DMS153 treated with DMSO at 0.1 percent for 48 hours (cell line): ENCODE results near the gene TSFM.

ENCODE experiments used
- DNase-seq: peaks from one replicate; lab custom pipeline; 2025; ENCODE audit not compliant: unreplicated experiment; lab: John Stamatoyannopoulos, UW

Gene TSFM

DNA sequence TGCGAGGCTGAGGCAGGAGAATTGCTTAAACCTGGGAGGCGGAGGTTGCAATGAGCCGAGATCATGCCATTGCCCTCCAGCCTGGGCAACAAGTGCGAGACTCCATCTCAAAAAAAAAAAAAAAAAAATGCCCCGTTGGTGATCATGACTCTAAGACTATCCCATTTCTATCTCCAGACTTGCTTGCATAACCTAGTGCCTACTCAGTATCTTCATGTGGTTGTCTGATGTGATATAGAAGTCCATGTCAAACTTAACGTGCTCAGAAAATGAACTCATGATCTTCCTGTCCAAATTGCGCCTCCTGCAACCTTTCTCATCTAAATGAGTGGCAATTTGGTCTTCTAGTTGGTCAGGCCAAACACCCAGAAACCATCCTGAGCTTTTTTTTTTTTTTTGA, 4.7 kb upstream of the TSFM start:
- no peak for DNase-seq

DNA sequence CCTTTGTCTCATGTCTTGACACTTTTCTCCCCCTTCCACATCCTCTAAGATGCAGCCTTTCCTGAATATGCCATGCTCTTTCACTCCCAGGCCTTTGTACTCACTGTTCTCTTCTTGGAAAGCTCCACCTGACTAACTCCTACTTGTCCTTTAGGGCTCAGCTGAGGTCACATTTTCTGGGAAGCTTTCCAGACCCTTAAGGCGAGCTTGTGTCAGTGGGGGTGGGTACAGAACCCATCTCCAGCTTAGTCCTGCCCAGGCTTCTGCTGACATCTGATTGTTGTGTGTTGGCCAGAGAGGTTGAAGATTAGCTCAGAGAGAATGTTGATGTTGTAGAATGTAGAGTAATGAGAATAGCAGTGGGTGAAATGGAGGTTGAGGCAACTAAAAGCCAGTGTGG, 2.9 kb upstream of the TSFM start:
- DNase-seq = no peak

DNA sequence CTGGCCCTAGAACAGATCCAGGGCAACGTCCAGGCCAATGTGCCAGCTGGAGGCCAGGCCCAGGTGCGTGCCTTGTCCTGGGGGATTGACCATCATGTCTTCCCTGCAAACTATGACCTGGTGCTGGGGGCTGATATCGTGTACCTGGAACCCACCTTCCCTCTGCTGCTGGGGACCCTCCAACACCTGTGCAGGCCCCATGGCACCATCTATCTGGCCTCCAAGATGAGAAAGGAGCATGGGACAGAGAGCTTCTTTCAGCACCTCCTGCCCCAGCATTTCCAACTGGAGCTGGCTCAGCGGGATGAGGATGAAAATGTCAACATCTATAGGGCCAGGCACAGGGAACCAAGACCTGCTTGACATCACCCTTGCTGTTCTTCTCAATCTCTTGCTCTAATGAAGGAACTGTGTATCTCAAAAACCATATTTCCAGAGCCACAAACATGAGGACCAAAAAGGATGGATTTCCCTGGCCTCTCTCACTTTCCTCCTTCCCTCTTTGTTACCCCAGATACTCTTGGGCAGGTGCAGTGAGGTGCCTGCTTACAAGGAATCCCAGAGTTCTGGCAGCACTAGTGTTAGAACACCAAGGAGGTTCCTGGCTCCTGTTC, 2.2 kb upstream of the TSFM start:
- DNase-seq = no peak

DNA sequence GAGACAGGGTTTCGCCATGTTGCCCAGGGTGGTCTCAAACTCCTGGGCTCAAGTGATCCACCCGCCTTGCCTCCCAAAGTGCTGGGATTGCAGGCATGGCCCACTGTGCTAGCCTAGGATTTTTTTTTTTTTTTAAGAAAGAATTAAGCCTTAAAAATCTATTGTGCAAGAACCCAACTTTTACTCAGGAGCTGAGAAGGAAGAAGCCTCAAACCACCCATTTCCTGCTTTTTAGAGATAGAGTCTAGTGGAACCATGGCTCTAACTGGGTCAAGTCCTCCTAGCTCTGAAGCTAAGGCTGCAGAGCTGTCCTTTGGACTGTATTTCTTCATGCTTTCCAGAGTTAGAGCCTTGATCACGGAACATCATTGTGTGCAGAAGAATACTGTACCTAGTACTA, 1.3 kb upstream of the TSFM start:
- no peak for DNase-seq

DNA sequence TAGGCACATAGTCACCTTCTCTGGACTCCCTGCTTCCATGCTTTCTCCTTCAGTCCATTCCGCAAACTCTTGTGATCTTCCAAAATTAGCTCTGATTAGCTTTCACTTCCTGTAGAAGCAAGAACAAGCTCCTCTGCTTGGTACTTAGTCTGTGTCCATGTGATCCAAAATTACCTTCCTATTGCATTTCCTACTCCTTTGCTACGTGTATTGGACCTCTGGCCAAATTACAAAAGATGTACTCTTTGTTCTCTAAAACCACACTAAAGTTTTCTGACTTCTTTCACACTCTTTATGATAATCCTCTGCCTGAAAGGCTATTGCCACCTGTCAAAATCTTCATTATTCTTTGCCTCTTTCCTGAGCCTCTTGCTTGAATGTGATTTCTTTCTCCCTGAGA, 786 bp upstream of the TSFM start:
- DNase-seq = no peak

GRCh38 chr12:57782243-57782607, 362 bp upstream of the TSFM start:
- DNase-seq = no peak

DNA sequence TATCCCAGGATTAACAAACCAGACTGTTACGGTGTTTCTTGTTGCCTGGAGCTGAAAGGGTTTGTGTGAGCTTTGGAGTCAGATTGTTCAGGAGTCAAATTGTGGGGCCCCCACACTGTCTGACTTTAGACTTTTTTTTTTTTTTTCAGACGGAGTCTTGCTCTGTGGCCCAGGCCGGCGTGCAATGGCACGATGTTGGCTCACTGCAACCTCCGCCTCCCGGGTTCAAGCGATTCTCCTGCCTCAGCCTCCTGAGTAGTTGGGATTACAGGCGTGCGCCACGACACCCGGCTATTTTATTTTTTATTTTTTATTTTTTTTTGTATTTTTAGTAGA, 847 bp downstream of the TSFM start:
- no peak for DNase-seq

DNA sequence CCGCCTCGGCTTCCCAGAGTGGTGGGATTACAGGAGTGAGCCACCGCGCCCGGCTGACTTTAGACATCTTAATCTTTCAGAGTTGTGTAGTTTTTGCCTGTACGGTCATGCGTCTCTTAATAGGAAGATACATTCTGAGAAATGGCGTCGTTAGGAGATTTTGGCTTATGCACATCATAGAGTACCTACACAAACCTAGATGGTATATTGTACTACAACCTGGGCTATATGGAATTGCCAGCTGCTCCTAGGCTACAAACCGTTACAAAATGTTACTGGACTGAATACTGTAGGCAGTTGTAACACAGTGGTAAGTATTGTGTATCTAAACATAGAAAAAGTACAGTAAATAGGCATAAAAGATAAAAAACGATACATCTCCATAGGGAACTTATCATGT, 1.3 kb downstream of the TSFM start:
- no peak for DNase-seq

DNA sequence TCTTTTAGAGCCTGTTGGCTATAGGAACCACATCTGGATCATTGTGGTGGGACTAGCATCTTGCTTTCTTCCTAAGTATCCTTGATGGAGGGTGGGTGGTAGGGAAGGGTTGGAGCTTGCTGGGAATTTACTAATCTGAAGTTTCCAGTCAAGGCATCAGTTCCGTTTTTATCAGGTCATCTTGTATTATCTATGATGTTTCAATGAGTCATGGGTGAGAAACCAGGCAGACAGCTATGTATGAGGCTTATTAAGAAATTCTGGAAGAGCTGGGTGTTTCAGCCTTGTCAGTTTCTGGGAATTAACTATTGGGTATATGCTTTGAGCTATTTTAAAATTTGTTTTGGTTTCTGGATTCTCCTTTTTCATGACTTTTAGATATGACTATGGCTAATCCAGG, 11.3 kb downstream of the TSFM start:
- DNase-seq = no peak

DNA sequence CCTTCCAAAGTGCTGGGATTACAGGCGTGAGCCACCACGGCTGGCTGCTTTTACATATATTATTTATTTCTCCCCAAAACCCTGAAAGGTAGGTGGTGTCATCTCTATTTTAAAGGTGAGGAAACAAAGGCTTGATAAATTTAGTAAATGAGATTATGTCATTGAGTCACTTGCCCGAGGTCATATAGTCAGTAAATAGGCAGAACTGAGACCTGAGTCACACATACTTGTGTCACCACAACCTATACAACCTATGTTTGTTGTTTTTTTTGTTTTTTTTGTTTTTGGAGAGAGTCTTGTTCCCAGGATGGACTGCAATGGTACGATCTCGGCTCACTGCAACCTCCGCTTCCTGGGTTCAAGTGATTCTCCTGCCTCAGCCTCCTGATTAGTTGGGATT, 12.8 kb downstream of the TSFM start:
- no peak for DNase-seq

DNA sequence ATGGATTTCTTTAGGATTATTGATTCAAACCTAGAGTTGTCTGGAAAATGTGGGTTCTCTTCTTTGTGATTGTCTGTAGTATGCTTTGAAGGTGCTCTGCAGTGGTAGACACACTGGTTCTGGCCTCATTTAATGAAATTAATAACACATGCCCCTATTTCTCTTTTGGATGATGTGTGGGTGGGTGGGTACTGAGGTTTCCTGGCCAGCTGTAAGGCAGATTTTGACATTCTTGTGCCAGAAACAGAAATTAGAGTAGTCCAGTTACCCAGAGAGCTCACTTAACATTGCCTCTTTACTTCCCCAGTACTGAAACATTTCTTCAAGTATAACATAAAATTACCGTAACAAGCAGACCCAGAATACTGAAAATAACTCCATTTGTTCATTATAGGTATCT, 14.4 kb downstream of the TSFM start:
- no peak for DNase-seq

DNA sequence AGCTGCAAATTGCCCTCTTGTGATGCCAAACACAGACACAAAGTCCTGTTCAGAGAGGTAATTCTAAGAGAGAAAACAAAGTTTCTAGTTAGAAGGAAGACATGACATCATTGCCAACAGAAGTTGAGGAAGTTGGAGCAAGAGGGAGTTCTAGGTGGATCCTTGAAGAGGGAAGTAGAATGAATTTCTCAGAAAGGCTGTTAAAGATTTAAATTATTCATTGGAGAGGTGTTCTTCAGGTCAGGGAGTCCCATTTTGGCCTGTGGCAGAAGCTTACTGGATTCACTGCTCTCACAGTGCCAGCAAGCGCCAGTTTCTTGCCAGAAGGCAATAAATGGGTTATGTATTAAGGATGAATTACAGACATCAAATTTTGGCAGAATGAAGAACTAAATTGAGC, 15.3 kb downstream of the TSFM start:
- DNase-seq = no peak

DNA sequence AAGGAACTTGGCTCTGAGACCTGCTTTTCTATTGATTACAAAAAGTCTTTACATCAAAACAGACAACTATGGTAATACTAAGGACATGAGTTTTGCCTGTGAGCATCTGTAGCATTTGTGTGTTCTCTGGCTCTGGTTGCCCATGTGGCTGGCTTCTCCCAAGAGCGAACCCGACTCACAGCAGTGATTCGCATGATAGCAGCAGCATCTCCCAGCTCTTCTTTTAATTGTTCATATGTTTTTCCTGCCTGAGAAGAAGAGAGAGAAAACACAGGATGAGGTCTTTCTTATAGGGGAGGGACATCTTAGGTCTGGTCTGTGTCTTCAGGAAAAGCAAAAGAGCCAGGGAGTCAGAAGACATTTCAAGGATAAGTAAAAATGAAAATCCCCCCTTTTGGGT, 18.4 kb downstream of the TSFM start:
- DNase-seq = no peak

DNA sequence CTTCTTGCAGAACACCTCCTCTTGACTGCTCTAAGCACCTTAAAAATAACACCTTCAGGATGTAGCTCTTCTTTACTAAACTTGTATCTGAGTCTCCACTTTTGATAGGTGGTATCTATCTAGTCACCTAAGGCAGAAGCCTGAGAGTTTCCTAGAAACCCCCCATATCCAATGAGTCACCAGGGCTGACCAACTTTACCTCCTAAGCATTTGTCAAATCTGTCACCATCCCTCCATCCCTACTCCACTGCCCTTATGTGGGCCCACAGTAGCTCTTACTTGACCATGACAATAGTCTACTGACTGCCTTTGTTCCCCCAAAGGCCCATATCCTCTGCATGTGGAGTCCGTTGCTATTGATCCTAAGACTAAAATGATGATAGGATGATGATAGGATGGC, 20.0 kb downstream of the TSFM start:
- no peak for DNase-seq

DNA sequence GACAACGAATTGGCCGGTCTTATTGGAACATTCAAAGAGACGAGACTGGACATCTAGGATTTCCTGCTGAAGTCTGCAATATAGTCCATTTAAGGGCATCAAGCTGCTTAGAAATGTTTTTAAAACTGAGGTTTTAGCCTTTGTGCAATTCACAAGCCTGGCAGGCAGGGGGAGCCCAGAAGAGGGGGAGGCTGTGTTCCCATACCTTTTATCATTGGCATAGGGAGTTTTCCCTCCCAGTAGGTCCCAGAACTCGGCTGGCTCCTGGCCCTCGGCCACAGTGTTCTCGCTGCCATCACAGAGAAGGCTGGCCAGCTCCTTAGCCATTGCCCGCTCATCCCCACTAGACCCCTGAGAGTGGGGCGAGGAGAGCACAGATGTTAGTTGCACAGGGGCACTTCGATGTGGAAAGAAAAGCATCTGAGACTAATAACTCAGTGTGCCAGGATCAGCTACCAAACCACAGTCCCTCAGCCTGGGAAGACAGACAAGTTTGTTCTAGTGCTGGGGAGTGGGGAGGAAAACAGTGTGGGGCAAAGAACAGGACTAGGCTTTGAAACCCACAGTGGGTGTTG, 20.8 kb downstream of the TSFM start:
- peak; percentile 17 for DNase-seq

- DNase-seq = no peak
These were observed 24.1 kb downstream of the TSFM start for GRCh38 chr12:57806677-57807076.

- no peak for DNase-seq
These were observed 24.7 kb downstream of the TSFM start for GRCh38 chr12:57807285-57807684.

- no peak for DNase-seq
These were observed 25.8 kb downstream of the TSFM start for GRCh38 chr12:57808351-57808750.

DNA sequence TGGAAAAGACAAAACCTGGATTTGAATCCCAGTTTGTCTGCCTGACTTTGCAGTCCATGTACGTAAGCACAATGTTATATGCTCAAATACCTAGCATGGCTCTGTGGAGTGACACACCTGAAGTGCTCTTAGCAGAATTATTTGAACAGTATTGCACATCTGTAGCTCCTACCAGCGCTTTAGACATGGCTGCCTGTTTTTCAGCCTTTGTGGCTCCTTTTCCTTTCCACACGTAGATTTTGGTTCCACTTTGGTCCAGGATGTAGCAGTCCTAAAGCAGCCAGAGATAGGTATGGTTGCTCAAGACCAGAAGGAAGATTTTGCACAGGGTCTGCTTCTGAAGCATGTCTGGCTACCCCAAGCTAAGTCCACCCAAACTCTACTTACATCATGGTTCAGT, 26.8 kb downstream of the TSFM start:
- DNase-seq = no peak

DNA sequence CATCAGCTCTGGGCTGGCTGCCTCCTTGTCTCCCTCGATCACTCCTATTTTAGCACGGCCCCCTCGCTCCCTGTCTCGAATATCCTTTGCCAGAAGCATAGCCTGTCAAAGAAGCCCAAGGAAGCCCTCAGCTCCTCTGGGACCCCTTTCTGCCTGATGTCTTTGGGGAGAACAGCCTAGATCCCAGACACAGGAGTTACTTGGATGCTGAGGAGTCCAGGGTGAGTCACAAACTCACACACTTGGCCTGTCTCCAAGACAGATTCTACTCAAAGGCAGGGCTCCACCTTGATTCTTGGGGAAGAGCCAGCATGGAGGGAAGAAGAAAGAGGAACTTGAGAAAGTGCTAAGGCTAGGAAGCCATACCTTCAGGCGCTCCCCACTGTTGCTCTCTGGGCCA, 27.9 kb downstream of the TSFM start:
- no peak for DNase-seq

DNA sequence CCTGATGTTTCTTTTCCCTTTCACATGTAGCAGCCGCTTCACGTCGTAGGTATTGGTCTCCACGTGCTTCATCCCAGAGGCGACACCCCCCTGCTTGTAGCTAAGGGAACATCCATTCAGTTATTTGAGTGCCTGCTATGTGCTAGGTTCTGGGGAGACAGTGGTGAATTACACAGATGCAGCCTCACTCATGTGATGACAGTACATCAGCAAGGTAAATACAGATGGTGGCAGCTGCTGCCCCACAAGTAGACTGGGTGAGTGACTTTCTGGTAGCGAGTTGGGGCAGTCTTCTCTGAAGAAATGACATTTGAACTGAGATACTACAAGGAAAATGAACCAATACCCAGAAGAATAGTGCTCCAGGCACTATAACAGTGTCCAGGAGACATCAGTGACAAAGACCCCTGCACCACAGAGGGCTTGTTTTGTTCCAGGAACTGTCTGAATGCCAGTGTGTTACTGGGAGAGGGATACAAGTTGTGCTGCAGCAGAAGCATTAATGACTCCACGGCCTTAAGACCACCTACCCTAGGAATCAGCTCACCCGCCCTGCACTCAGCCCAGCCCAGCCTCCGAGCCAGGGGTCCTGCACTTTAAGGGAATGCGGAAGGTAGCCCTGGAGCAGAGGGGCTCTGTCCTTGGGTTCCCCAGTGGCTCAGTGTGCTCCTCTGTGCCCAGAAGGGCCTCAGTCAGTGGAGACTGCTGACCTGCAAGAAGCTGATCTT, 28.6 kb downstream of the TSFM start:
- no peak for DNase-seq

DNA sequence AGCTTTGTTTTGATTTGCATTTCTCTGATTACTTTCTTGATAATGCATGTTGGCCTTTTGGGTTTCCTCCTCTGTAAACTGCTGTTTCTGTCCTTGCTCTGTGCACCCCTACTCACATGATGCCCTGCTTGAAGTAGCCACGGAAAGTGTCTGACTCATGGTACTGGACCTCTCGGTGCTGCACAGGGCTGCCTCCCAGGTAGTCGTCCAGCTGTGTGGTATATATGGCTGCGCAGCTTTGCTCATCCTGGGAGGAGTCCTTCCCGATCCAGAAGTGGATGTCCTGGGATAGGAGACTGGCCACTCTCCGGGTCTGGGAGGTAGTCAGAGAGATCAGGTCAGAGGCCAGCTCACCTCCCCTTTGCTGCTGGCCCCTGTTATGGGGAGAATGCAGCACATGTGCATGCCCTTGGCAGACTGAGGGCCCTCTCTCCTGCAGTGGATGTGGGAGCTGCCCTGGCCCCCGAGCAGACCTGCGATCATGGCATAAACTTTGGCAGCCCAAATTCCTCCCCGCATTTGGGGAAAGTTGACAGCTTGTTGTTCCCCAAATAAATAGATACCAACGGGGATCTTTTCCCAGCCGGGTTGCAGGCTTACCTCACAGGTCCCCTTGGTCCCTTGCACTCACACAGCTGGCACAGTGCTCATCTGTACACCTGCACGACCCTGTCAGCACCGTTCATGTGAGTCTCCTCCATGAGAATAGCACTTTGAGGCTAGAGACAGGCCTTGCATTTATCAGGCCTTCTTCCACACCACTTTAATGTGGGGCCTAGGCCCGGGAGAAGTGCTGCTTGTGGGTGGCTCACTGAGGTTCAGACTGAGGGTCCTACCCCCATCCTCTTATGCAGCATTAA, 30.8 kb downstream of the TSFM start:
- no peak for DNase-seq
